Spleen (tissue), 3 donors: Measurements from ENCODE around the gene ZNF23.

Experiments used
- POLR2A ChIP-seq, 3 donors: fragments of 450-650 bp; IDR thresholded peaks; one replicate each; pipeline ENCODE4 v1.5.1; 2017; ENCODE audit warnings: antibody characterized with exemption in 3 of 3, mild to moderate bottlenecking in 1 of 3
- POLR2AphosphoS5 ChIP-seq, 3 donors: sonication (generic); formaldehyde crosslinking; IDR thresholded peaks; one replicate each; pipeline ENCODE4 v1.5.1; 2017; ENCODE audit warnings: antibody characterized with exemption in 3 of 3

DNA sequence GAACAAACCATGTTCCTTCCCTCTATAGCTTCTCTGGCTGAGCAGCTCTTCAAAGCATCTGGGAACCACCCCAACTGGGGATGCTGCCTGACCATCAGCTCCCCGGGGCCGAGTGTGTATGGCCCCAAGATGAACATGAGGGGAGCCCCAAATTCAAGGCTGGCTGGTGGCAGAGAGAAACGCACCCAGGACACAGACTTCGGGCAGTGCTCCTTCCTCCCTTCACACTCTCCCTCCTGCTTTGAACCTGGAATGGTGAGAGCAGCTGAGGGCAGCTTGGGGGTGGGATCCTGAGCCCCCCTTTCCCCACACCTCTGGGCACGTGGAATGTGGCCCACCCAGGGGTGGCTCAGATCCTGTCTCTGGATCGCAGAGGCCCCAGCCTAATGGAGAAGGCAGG is 37.4 kb downstream of the ZNF23 start:
- TF ChIP-seq POLR2A (IDR thresholded peaks at IDR 0.05) (no peak), POLR2AphosphoS5 (IDR thresholded peaks at IDR 0.05) (no peak)
